HepG2 (cell line): ENCODE data around the gene EEFSEC. TPM values are rescaled to one million over a fixed set of nuclear protein-coding genes. Genes with fewer than 3 reads are reported as not detected.
A peak's percentile ranks its signal among the peaks of the same experiment; 100 is the strongest.

Source experiments
- ARNT2 ChIP-seq: sonication (generic); formaldehyde crosslinking; IDR thresholded peaks from 2 replicates; pipeline ENCODE4 v1.8.0; 2022; ENCODE audit warnings: mild to moderate bottlenecking, low read depth, missing genetic modification reagents, moderate library complexity
- BATF2 ChIP-seq: sonication (generic); formaldehyde crosslinking; IDR thresholded peaks from 2 replicates; pipeline ENCODE4 v1.8.0; 2022; ENCODE audit warnings: mild to moderate bottlenecking, missing genetic modification reagents, moderate library complexity
- FLYWCH1 ChIP-seq: sonication (generic); formaldehyde crosslinking; IDR thresholded peaks from 2 replicates; pipeline ENCODE4 v1.8.1; 2023; ENCODE audit warnings: mild to moderate bottlenecking, missing genetic modification reagents
- HES4 ChIP-seq: sonication (generic); formaldehyde crosslinking; IDR thresholded peaks from 2 replicates; pipeline ENCODE4 v1.9.0; 2021; ENCODE audit warnings: mild to moderate bottlenecking, missing genetic modification reagents, borderline replicate concordance
- HINFP ChIP-seq: sonication (generic); formaldehyde crosslinking; IDR thresholded peaks from 2 replicates; pipeline ENCODE4 v1.4.0; 2020; ENCODE audit warnings: low read depth, mild to moderate bottlenecking, missing genetic modification reagents
- ISX ChIP-seq: sonication (generic); formaldehyde crosslinking; conservative IDR thresholded peaks from 2 replicates; pipeline ENCODE4 v1.5.0; 2020; ENCODE audit warnings: missing genetic modification reagents
- KDM4B ChIP-seq: sonication (generic); formaldehyde crosslinking; IDR thresholded peaks from 2 replicates; pipeline ENCODE4 v1.4.0; 2020; ENCODE audit warnings: missing genetic modification reagents
- KLF13 ChIP-seq: sonication (generic); formaldehyde crosslinking; IDR thresholded peaks from 2 replicates; pipeline ENCODE4 v1.4.0; 2020; ENCODE audit warnings: mild to moderate bottlenecking, missing genetic modification reagents
- LCORL ChIP-seq, 2 experiments: fragments of 450-650 bp in 1 of 2; sonication (generic) in 1 of 2; formaldehyde crosslinking in 1 of 2; IDR thresholded peaks; 2 replicates each; pipeline versions ENCODE4 v1.5.0 to v1.6.1; 2017 to 2020; ENCODE audit warnings: antibody characterized with exemption in 1 of 2, missing genetic modification reagents in 1 of 2
- NRL ChIP-seq: sonication (generic); formaldehyde crosslinking; IDR thresholded peaks from 2 replicates; pipeline ENCODE4 v1.5.0; 2020; ENCODE audit warnings: missing genetic modification reagents, mild to moderate bottlenecking, moderate library complexity, borderline replicate concordance
- SAP130 ChIP-seq: IDR thresholded peaks from 2 replicates; pipeline ENCODE4 v1.6.1; 2016; ENCODE audit warnings: low read depth
- ZNF12 ChIP-seq: sonication (generic); formaldehyde crosslinking; IDR thresholded peaks from 2 replicates; pipeline ENCODE4 v1.5.0; 2020; ENCODE audit warnings: missing genetic modification reagents
- ZNF124 ChIP-seq: sonication (generic); formaldehyde crosslinking; IDR thresholded peaks from 2 replicates; pipeline ENCODE4 v1.4.0; 2020; ENCODE audit warnings: missing genetic modification reagents
- ZNF138 ChIP-seq: sonication (generic); formaldehyde crosslinking; IDR thresholded peaks from 2 replicates; pipeline ENCODE4 v1.5.0; 2020; ENCODE audit warnings: mild to moderate bottlenecking, low read depth, missing genetic modification reagents
- ZNF264 ChIP-seq: sonication (generic); formaldehyde crosslinking; IDR thresholded peaks from 2 replicates; pipeline ENCODE4 v1.4.0; 2020; ENCODE audit warnings: missing genetic modification reagents
- ZNF33B ChIP-seq: sonication (generic); formaldehyde crosslinking; IDR thresholded peaks from 2 replicates; pipeline ENCODE4 v1.5.1; 2020; ENCODE audit warnings: mild to moderate bottlenecking, missing genetic modification reagents
- ZNF367 ChIP-seq: sonication (generic); formaldehyde crosslinking; IDR thresholded peaks from 2 replicates; pipeline ENCODE4 v1.4.0; 2020; ENCODE audit warnings: missing genetic modification reagents, borderline replicate concordance
- ZNF549 ChIP-seq: sonication (generic); formaldehyde crosslinking; IDR thresholded peaks from 2 replicates; pipeline ENCODE4 v1.5.0; 2020; ENCODE audit warnings: missing genetic modification reagents
- ZNF780A ChIP-seq: sonication (generic); formaldehyde crosslinking; IDR thresholded peaks from 2 replicates; pipeline ENCODE4 v1.8.0; 2022; ENCODE audit warnings: mild to moderate bottlenecking, missing genetic modification reagents, moderate library complexity
- polyA plus RNA-seq, 8 experiments: library from polyadenylated mRNA; depleted of rRNA in 3 of 8; stranded (reverse) in 7 of 8; unstranded in 1 of 8; fragments of >200 nt; fragmentation: Illumina TruSeq in 4 of 8; extraction: Trizol in 4 of 8; gene quantifications; 2 replicates each; pipeline versions ENCODE4 v1.2.1 to v1.2.3, GENCODE V29; 2011 to 2016; ENCODE audit warnings: low read depth in 4 of 8, missing spikeins in 1 of 8, mixed read lengths in 1 of 8; ENCODE audit not compliant: insufficient read depth in 1 of 8
- total RNA-seq, 5 experiments: library from RNA; depleted of rRNA; stranded (reverse); fragments of >200 nt; fragmentation: Illumina TruSeq; extraction: Trizol; gene quantifications; 2 replicates each; pipeline ENCODE4 v1.2.3, GENCODE V29; 2016; ENCODE audit warnings: low read depth in 1 of 5
- TF ChIP-seq, protein P1 (sequence below): sonication (generic); formaldehyde crosslinking; IDR thresholded peaks from 2 replicates; pipeline ENCODE4 v1.4.0; 2020; ENCODE audit warnings: mild to moderate bottlenecking, missing genetic modification reagents
- TF ChIP-seq, protein P2 (sequence below): sonication (generic); formaldehyde crosslinking; IDR thresholded peaks from 2 replicates; pipeline ENCODE4 v1.5.1; 2020; ENCODE audit warnings: missing genetic modification reagents, mild to moderate bottlenecking, borderline replicate concordance
- TF ChIP-seq, protein P3 (sequence below): IDR thresholded peaks from 2 replicates; pipeline ENCODE4 v1.6.1; 2016; ENCODE audit warnings: missing genetic modification reagents, missing compliant biosample characterization
- TF ChIP-seq, protein P4 (sequence below): sonication (generic); formaldehyde crosslinking; conservative IDR thresholded peaks from 2 replicates; pipeline ENCODE4 v1.8.1; 2023; ENCODE audit warnings: missing genetic modification reagents

The EEFSEC gene
- total and polyA plus RNA-seq, 2 of the 13 experiments (the other 11 are each of a cell fraction or from before 2014, with no cell fraction given): 6.4 to 24.2 TPM

GRCh38 chr3:128353991-128354687 lies 200.9 kb downstream of the EEFSEC start (continued):
- TF ChIP-seq KDM4B (CRISPR knock-in tag) (no peak), ZNF780A (CRISPR knock-in tag) (no peak), LCORL (IDR thresholded peaks at IDR 0.05) (no peak), LCORL (CRISPR knock-in tag; IDR thresholded peaks at IDR 0.05) (peak; percentile 87), FLYWCH1 (CRISPR knock-in tag) (no peak), ARNT2 (CRISPR knock-in tag) (no peak), SAP130 (CRISPR knock-in tag) (peak; percentile 70), ZNF138 (CRISPR knock-in tag) (no peak), ZNF367 (no peak), ZNF33B (CRISPR knock-in tag) (no peak), BATF2 (no peak), NRL (no peak), ISX (no peak), HES4 (CRISPR knock-in tag) (no peak), HINFP (CRISPR knock-in tag) (no peak), ZNF549 (CRISPR knock-in tag) (no peak), ZNF124 (CRISPR knock-in tag) (no peak), KLF13 (no peak), ZNF264 (CRISPR knock-in tag) (no peak), ZNF12 (no peak)
- TF ChIP-seq, protein P1, sequence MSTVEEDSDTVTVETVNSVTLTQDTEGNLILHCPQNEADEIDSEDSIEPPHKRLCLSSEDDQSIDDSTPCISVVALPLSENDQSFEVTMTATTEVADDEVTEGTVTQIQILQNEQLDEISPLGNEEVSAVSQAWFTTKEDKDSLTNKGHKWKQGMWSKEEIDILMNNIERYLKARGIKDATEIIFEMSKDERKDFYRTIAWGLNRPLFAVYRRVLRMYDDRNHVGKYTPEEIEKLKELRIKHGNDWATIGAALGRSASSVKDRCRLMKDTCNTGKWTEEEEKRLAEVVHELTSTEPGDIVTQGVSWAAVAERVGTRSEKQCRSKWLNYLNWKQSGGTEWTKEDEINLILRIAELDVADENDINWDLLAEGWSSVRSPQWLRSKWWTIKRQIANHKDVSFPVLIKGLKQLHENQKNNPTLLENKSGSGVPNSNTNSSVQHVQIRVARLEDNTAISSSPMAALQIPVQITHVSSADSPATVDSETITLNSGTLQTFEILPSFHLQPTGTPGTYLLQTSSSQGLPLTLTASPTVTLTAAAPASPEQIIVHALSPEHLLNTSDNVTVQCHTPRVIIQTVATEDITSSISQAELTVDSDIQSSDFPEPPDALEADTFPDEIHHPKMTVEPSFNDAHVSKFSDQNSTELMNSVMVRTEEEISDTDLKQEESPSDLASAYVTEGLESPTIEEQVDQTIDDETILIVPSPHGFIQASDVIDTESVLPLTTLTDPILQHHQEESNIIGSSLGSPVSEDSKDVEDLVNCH (CRISPR knock-in tag): no peak
- TF ChIP-seq, protein P2, sequence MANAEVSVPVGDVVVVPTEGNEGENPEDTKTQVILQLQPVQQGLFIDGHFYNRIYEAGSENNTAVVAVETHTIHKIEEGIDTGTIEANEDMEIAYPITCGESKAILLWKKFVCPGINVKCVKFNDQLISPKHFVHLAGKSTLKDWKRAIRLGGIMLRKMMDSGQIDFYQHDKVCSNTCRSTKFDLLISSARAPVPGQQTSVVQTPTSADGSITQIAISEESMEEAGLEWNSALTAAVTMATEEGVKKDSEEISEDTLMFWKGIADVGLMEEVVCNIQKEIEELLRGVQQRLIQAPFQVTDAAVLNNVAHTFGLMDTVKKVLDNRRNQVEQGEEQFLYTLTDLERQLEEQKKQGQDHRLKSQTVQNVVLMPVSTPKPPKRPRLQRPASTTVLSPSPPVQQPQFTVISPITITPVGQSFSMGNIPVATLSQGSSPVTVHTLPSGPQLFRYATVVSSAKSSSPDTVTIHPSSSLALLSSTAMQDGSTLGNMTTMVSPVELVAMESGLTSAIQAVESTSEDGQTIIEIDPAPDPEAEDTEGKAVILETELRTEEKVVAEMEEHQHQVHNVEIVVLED (CRISPR knock-in tag): peak; percentile 40; the same call in 1 of the 2 replicates
- TF ChIP-seq, protein P3, sequence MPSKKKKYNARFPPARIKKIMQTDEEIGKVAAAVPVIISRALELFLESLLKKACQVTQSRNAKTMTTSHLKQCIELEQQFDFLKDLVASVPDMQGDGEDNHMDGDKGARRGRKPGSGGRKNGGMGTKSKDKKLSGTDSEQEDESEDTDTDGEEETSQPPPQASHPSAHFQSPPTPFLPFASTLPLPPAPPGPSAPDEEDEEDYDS: no peak
- TF ChIP-seq, protein P4, sequence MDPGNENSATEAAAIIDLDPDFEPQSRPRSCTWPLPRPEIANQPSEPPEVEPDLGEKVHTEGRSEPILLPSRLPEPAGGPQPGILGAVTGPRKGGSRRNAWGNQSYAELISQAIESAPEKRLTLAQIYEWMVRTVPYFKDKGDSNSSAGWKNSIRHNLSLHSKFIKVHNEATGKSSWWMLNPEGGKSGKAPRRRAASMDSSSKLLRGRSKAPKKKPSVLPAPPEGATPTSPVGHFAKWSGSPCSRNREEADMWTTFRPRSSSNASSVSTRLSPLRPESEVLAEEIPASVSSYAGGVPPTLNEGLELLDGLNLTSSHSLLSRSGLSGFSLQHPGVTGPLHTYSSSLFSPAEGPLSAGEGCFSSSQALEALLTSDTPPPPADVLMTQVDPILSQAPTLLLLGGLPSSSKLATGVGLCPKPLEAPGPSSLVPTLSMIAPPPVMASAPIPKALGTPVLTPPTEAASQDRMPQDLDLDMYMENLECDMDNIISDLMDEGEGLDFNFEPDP (CRISPR knock-in tag): no peak
